ENCODE measurements around the gene TREX2.

DNA sequence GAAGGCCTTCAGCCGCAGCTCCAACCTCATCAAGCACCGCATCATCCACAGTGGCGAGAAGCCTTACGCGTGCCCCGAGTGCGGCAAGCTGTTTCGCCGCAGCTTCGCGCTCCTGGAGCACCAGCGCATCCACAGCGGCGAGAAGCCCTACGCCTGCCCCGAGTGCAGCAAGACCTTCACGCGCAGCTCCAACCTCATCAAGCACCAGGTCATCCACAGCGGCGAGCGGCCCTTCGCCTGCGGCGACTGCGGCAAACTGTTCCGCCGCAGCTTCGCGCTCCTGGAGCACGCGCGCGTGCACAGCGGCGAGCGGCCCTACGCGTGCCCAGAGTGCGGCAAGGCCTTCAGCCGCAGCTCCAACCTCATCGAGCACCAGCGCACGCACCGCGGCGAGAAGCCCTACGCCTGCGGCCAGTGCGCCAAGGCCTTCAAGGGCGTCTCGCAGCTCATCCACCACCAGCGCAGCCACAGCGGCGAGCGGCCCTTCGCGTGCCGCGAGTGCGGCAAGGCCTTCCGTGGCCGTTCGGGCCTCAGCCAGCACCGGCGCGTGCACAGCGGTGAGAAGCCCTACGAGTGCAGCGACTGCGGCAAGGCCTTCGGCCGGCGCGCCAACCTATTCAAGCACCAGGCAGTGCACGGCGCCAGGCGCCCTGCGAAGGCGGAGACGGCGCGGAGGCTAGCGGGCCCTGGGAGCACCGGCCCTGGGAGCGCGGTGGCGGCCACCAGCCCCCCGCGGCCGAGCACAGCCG lies 24.8 kb downstream of the TREX2 start:
- TF ChIP-seq, protein P1, sequence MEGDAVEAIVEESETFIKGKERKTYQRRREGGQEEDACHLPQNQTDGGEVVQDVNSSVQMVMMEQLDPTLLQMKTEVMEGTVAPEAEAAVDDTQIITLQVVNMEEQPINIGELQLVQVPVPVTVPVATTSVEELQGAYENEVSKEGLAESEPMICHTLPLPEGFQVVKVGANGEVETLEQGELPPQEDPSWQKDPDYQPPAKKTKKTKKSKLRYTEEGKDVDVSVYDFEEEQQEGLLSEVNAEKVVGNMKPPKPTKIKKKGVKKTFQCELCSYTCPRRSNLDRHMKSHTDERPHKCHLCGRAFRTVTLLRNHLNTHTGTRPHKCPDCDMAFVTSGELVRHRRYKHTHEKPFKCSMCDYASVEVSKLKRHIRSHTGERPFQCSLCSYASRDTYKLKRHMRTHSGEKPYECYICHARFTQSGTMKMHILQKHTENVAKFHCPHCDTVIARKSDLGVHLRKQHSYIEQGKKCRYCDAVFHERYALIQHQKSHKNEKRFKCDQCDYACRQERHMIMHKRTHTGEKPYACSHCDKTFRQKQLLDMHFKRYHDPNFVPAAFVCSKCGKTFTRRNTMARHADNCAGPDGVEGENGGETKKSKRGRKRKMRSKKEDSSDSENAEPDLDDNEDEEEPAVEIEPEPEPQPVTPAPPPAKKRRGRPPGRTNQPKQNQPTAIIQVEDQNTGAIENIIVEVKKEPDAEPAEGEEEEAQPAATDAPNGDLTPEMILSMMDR (IDR thresholded peaks at IDR 0.05): no peak
- no peak for TF ChIP-seq POLR2A (IDR thresholded peaks at IDR 0.05)

Measured in breast epithelium (tissue), 3 donors.